ENCODE data around the gene PLD1. TPM values are rescaled to one million over a fixed set of nuclear protein-coding genes. Genes with fewer than 3 reads are reported as not detected.

The PLD1 gene
- total and polyA plus RNA-seq, 2 of the 8 experiments (the other 6 are each of a cell fraction or from before 2014, with no cell fraction given), result 1.2 to 2.6 TPM

DNA sequence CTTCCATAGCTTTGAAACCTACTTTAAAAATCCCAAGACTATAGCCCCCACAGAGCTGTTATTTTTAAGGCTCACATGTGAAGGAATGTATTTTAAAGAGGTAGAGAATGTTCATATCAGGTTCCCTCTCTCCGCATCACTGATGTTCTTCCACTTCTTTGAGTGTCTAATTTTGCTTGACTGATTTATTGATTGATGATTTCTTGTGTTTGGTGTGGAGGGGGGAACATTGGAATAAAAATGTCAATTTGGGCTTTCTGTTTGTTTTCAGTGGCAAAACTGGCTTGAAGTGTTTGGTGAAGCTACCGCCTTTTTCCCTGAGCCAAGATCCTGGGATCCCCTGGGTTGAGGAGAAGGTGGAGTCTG, 30.1 kb upstream of the PLD1 start:
- H4K91ac ChIP-seq (replicated peaks; ENCODE audit: insufficient read length, low read length), result no peak overlapping the region
- CTCF ChIA-PET (ENCODE audit: partially characterized antibody), result interaction anchor here (1.0 to 3.5 kb wide), 2 partner anchors 11 to 492 kb away, joined by 4 to 25 read pairs; no protein-coding TSS in a partner anchor

More for the DNA sequence above, 30.1 kb upstream of the PLD1 start:
- no peak for FAIRE-seq
- no peak overlapping the region for H3K9ac ChIP-seq (replicated peaks in 1 of 4; ENCODE audit: extremely low read depth in 1 of 4, low read depth in 3 of 4, low read length in 3 of 4)
- H3K23me2 ChIP-seq (ENCODE audit: low read depth, low read length), result no peaks in the 10 kb centered on the region
- no peak overlapping the region for H2BK120ac ChIP-seq (replicated peaks; ENCODE audit: low read depth, low read length)
- no peaks in the 10 kb centered on the region for H4K20me1 ChIP-seq (replicated peaks in 1 of 2; ENCODE audit: control insufficient read depth in 1 of 2, insufficient read depth in 2 of 2, low read length in 2 of 2)
- no peak overlapping the region for H2BK5ac ChIP-seq (ENCODE audit: low read depth, low read length)
- peaks cover 0 to 4% (median 2%) of the 10 kb centered on the region in 4 experiments; a peak in 3 of 7 replicates for H3K4me1 ChIP-seq (replicated peaks in 1 of 4; ENCODE audit: control insufficient read depth in 3 of 4, insufficient read depth in 4 of 4, low read length in 3 of 4)
- H3K79me1 ChIP-seq (ENCODE audit: low read depth, low read length), result no peaks in the 10 kb centered on the region
- H2BK20ac ChIP-seq (ENCODE audit: low read length), result no peak overlapping the region
- no peak overlapping the region for H3K23ac ChIP-seq (ENCODE audit: insufficient read length)
- H2BK15ac ChIP-seq (ENCODE audit: low read length), result no peak overlapping the region
- POLR2A ChIA-PET (ENCODE audit: partially characterized antibody), result no interaction called here
- H2AK5ac ChIP-seq (ENCODE audit: low read depth, low read length), result no peak overlapping the region
- no peak overlapping the region for H4K8ac ChIP-seq (ENCODE audit: extremely low read depth, insufficient read depth, low read length)
- no peak overlapping the region for H3K4me3 ChIP-seq (ENCODE audit: extremely low read depth in 1 of 4, insufficient read depth in 2 of 4, low read depth in 3 of 4, low read length in 4 of 4)
- no peaks in the 10 kb centered on the region for H3K27me3 ChIP-seq (replicated peaks in 1 of 4; ENCODE audit: control insufficient read depth in 3 of 4, extremely low read depth in 1 of 4, insufficient read depth in 3 of 4, low read length in 3 of 4)
- H3K4ac ChIP-seq (replicated peaks; ENCODE audit: insufficient read length, low read depth, low read length), result no peak overlapping the region
- no peak overlapping the region for H2BK12ac ChIP-seq (ENCODE audit: low read depth, low read length)
- no peak overlapping the region for H3K56ac ChIP-seq (replicated peaks; ENCODE audit: insufficient read length, low read depth, low read length)
- no peak overlapping the region for H3K18ac ChIP-seq (ENCODE audit: extremely low read depth, low read length)
- 100% methylated on average over 2 of the region's 2 CpGs; no CpG with 5 or more reads in 1 of the 2 experiments for WGBS, 2 experiments (ENCODE audit: extremely low coverage in 1 of 2, insufficient coverage in 1 of 2, insufficient read length in 1 of 2, insufficient replicate concordance in 2 of 2, low coverage in 1 of 2, low lambda C conversion rate in 2 of 2, missing lambda C conversion rate in 1 of 2)
- no peaks in the 10 kb centered on the region for H3K79me2 ChIP-seq (ENCODE audit: control insufficient read depth in 1 of 2, insufficient read depth in 2 of 2, low read length in 2 of 2)
- H3K9me3 ChIP-seq (ENCODE audit: insufficient read depth in 2 of 2, low read depth in 1 of 2, low read length in 1 of 2), result no peaks in the 10 kb centered on the region
- no peak overlapping the region for H3K4me2 ChIP-seq (ENCODE audit: insufficient read depth in 1 of 2, low read depth in 2 of 2, low read length in 2 of 2)
- H2AFZ ChIP-seq (ENCODE audit: low read length), result peak overlapping the region; percentile 91; the same call in 1 of the 2 replicates
- no peak overlapping the region for H4K5ac ChIP-seq (ENCODE audit: insufficient read length, low read depth, low read length)
- no peak for DNase-seq (ENCODE audit: low read depth in 1 of 2, low spot score in 2 of 2)
- H3K27ac ChIP-seq (ENCODE audit: low read depth, low read length), result no peak overlapping the region
- no peak for TF ChIP-seq POLR2AphosphoS5 (IDR thresholded peaks at IDR 0.05; ENCODE audit: low read depth, low read length)
- TF ChIP-seq KDM4A (IDR thresholded peaks at IDR 0.05; ENCODE audit: low read depth, low read length, severe bottlenecking), result no peak
- no peak for TF ChIP-seq SP1 (IDR thresholded peaks at IDR 0.05; ENCODE audit: low read depth, low read length)
- TF ChIP-seq, protein P1, sequence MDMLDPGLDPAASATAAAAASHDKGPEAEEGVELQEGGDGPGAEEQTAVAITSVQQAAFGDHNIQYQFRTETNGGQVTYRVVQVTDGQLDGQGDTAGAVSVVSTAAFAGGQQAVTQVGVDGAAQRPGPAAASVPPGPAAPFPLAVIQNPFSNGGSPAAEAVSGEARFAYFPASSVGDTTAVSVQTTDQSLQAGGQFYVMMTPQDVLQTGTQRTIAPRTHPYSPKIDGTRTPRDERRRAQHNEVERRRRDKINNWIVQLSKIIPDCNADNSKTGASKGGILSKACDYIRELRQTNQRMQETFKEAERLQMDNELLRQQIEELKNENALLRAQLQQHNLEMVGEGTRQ (IDR thresholded peaks at IDR 0.05; ENCODE audit: low read length), result no peak
- TF ChIP-seq GTF2F1 (IDR thresholded peaks at IDR 0.05; ENCODE audit: borderline replicate concordance, low read depth, low read length), result no peak
- TF ChIP-seq, protein P2, sequence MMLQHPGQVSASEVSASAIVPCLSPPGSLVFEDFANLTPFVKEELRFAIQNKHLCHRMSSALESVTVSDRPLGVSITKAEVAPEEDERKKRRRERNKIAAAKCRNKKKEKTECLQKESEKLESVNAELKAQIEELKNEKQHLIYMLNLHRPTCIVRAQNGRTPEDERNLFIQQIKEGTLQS (IDR thresholded peaks at IDR 0.05; ENCODE audit: insufficient read depth, low read depth, low read length), result no peak
- TF ChIP-seq CTBP2 (IDR thresholded peaks at IDR 0.05; ENCODE audit: borderline replicate concordance, insufficient read depth, insufficient read length, low read length), result no peak
- no peaks in the 10 kb centered on the region for H3K36me3 ChIP-seq (ENCODE audit: control insufficient read depth in 2 of 4, insufficient read depth in 4 of 4, low read length in 3 of 4)
- H3K14ac ChIP-seq (ENCODE audit: insufficient read length), result no peak overlapping the region

Data from H1 (cell line).